Measurements from ENCODE around the gene ISOC1.

The ISOC1 gene

GRCh38 chr5:129065721-129066120 lies 28.8 kb upstream of the ISOC1 start:
- H3K4me3 ChIP-seq (ENCODE audit: low read depth in 1 of 5, low read length in 5 of 5) = no peak overlapping the region
- no peaks in the 10 kb centered on the region for H3K36me3 ChIP-seq (ENCODE audit: control insufficient read depth in 5 of 5, insufficient read depth in 5 of 5, low read length in 5 of 5)
- H3K9ac ChIP-seq (ENCODE audit: low read length in 5 of 5) = no peak overlapping the region
- H3K9me3 ChIP-seq (ENCODE audit: control insufficient read depth in 5 of 5, low read length in 5 of 5) = no peaks in the 10 kb centered on the region
- H3K27ac ChIP-seq (ENCODE audit: low read depth, low read length) = no peak overlapping the region
- peaks cover 0 to 14% (median 7%) of the 10 kb centered on the region in 5 donors for H3K4me1 ChIP-seq (ENCODE audit: control insufficient read depth in 5 of 5, insufficient read depth in 5 of 5, low read length in 5 of 5)
- H3K27me3 ChIP-seq (ENCODE audit: control insufficient read depth in 5 of 5, insufficient read depth in 4 of 5, low read length in 5 of 5) = no peaks in the 10 kb centered on the region

- H3K36me3 ChIP-seq (ENCODE audit: control insufficient read depth in 5 of 5, insufficient read depth in 5 of 5, low read length in 5 of 5) = no peaks in the 10 kb centered on the region
- no peak overlapping the region for H3K27ac ChIP-seq (ENCODE audit: low read depth, low read length)
- H3K4me3 ChIP-seq (ENCODE audit: low read depth in 1 of 5, low read length in 5 of 5) = no peak overlapping the region
- H3K27me3 ChIP-seq (ENCODE audit: control insufficient read depth in 5 of 5, insufficient read depth in 4 of 5, low read length in 5 of 5) = no peaks in the 10 kb centered on the region
- peaks cover 0 to 14% (median 7%) of the 10 kb centered on the region in 5 donors for H3K4me1 ChIP-seq (ENCODE audit: control insufficient read depth in 5 of 5, insufficient read depth in 5 of 5, low read length in 5 of 5)
- no peaks in the 10 kb centered on the region for H3K9me3 ChIP-seq (ENCODE audit: control insufficient read depth in 5 of 5, low read length in 5 of 5)
- H3K9ac ChIP-seq (ENCODE audit: low read length in 5 of 5) = no peak overlapping the region
Observed at GRCh38 chr5:129067745-129068144, 26.8 kb upstream of the ISOC1 start.

- H3K27me3 ChIP-seq (ENCODE audit: control insufficient read depth in 5 of 5, insufficient read depth in 4 of 5, low read length in 5 of 5) = no peaks in the 10 kb centered on the region
- peaks cover 0 to 5% (median 0%) of the 10 kb centered on the region in 5 donors for H3K4me1 ChIP-seq (ENCODE audit: control insufficient read depth in 5 of 5, insufficient read depth in 5 of 5, low read length in 5 of 5)
- H3K36me3 ChIP-seq (ENCODE audit: control insufficient read depth in 5 of 5, insufficient read depth in 5 of 5, low read length in 5 of 5) = no peaks in the 10 kb centered on the region
- H3K27ac ChIP-seq (ENCODE audit: low read depth, low read length) = no peak overlapping the region
- no peak overlapping the region for H3K4me3 ChIP-seq (ENCODE audit: low read depth in 1 of 5, low read length in 5 of 5)
- H3K9me3 ChIP-seq (ENCODE audit: control insufficient read depth in 5 of 5, low read length in 5 of 5) = no peaks in the 10 kb centered on the region
- H3K9ac ChIP-seq (ENCODE audit: low read length in 5 of 5) = no peak overlapping the region
Observed at GRCh38 chr5:129069292-129069691, 25.3 kb upstream of the ISOC1 start.

GRCh38 chr5:129073111-129073510 lies 21.4 kb upstream of the ISOC1 start:
- H3K27me3 ChIP-seq (ENCODE audit: control insufficient read depth in 5 of 5, insufficient read depth in 4 of 5, low read length in 5 of 5) = no peaks in the 10 kb centered on the region

GRCh38 chr5:129074903-129075302 lies 19.6 kb upstream of the ISOC1 start:
- Histone ChIP-seq H3K27me3 (ENCODE audit: control insufficient read depth in 5 of 5, insufficient read depth in 4 of 5, low read length in 5 of 5) (no peaks in the 10 kb centered on the region), H3K4me3 (ENCODE audit: low read depth in 1 of 5, low read length in 5 of 5) (no peak overlapping the region), H3K36me3 (ENCODE audit: control insufficient read depth in 5 of 5, insufficient read depth in 5 of 5, low read length in 5 of 5) (no peaks in the 10 kb centered on the region), H3K9ac (ENCODE audit: low read length in 5 of 5) (no peak overlapping the region), H3K4me1 (ENCODE audit: control insufficient read depth in 5 of 5, insufficient read depth in 5 of 5, low read length in 5 of 5) (peaks cover 0 to 20% (median 5%) of the 10 kb centered on the region in 5 donors), H3K9me3 (ENCODE audit: control insufficient read depth in 5 of 5, low read length in 5 of 5) (no peaks in the 10 kb centered on the region), H3K27ac (ENCODE audit: low read depth, low read length) (no peak overlapping the region)

More at GRCh38 chr5:129073111-129073510, 21.4 kb upstream of the ISOC1 start:
- H3K36me3 ChIP-seq (ENCODE audit: control insufficient read depth in 5 of 5, insufficient read depth in 5 of 5, low read length in 5 of 5) = no peaks in the 10 kb centered on the region
- H3K9ac ChIP-seq (ENCODE audit: low read length in 5 of 5) = no peak overlapping the region
- H3K4me1 ChIP-seq (ENCODE audit: control insufficient read depth in 5 of 5, insufficient read depth in 5 of 5, low read length in 5 of 5) = peaks cover 0 to 5% (median 0%) of the 10 kb centered on the region in 5 donors
- H3K9me3 ChIP-seq (ENCODE audit: control insufficient read depth in 5 of 5, low read length in 5 of 5) = no peaks in the 10 kb centered on the region
- no peak overlapping the region for H3K27ac ChIP-seq (ENCODE audit: low read depth, low read length)
- H3K4me3 ChIP-seq (ENCODE audit: low read depth in 1 of 5, low read length in 5 of 5) = no peak overlapping the region

- Histone ChIP-seq H3K27ac (ENCODE audit: low read depth, low read length) (no peak overlapping the region), H3K4me1 (ENCODE audit: control insufficient read depth in 5 of 5, insufficient read depth in 5 of 5, low read length in 5 of 5) (peaks cover 0 to 20% (median 5%) of the 10 kb centered on the region in 5 donors), H3K9me3 (ENCODE audit: control insufficient read depth in 5 of 5, low read length in 5 of 5) (no peaks in the 10 kb centered on the region)
Observed at GRCh38 chr5:129077433-129078075, 17.0 kb upstream of the ISOC1 start.

GRCh38 chr5:129078247-129078646 lies 16.3 kb upstream of the ISOC1 start:
- no peak overlapping the region for H3K4me3 ChIP-seq (ENCODE audit: low read depth in 1 of 5, low read length in 5 of 5)
- H3K9ac ChIP-seq (ENCODE audit: low read length in 5 of 5) = no peak overlapping the region
- no peaks in the 10 kb centered on the region for H3K9me3 ChIP-seq (ENCODE audit: control insufficient read depth in 5 of 5, low read length in 5 of 5)
- H3K27me3 ChIP-seq (ENCODE audit: control insufficient read depth in 5 of 5, insufficient read depth in 4 of 5, low read length in 5 of 5) = no peaks in the 10 kb centered on the region
- H3K36me3 ChIP-seq (ENCODE audit: control insufficient read depth in 5 of 5, insufficient read depth in 5 of 5, low read length in 5 of 5) = no peaks in the 10 kb centered on the region
- peaks cover 0 to 18% (median 5%) of the 10 kb centered on the region in 5 donors for H3K4me1 ChIP-seq (ENCODE audit: control insufficient read depth in 5 of 5, insufficient read depth in 5 of 5, low read length in 5 of 5)
- no peak overlapping the region for H3K27ac ChIP-seq (ENCODE audit: low read depth, low read length)

More at GRCh38 chr5:129077433-129078075, 17.0 kb upstream of the ISOC1 start:
- H3K36me3 ChIP-seq (ENCODE audit: control insufficient read depth in 5 of 5, insufficient read depth in 5 of 5, low read length in 5 of 5) = no peaks in the 10 kb centered on the region
- no peak overlapping the region for H3K9ac ChIP-seq (ENCODE audit: low read length in 5 of 5)
- no peaks in the 10 kb centered on the region for H3K27me3 ChIP-seq (ENCODE audit: control insufficient read depth in 5 of 5, insufficient read depth in 4 of 5, low read length in 5 of 5)
- no peak overlapping the region for H3K4me3 ChIP-seq (ENCODE audit: low read depth in 1 of 5, low read length in 5 of 5)

GRCh38 chr5:129078660-129079059 lies 15.9 kb upstream of the ISOC1 start:
- Histone ChIP-seq H3K36me3 (ENCODE audit: control insufficient read depth in 5 of 5, insufficient read depth in 5 of 5, low read length in 5 of 5) (no peaks in the 10 kb centered on the region), H3K27me3 (ENCODE audit: control insufficient read depth in 5 of 5, insufficient read depth in 4 of 5, low read length in 5 of 5) (no peaks in the 10 kb centered on the region)

GRCh38 chr5:129079496-129079895 lies 15.1 kb upstream of the ISOC1 start:
- H3K9me3 ChIP-seq (ENCODE audit: control insufficient read depth in 5 of 5, low read length in 5 of 5) = no peaks in the 10 kb centered on the region

More at GRCh38 chr5:129078660-129079059, 15.9 kb upstream of the ISOC1 start:
- Histone ChIP-seq H3K9me3 (ENCODE audit: control insufficient read depth in 5 of 5, low read length in 5 of 5) (no peaks in the 10 kb centered on the region), H3K9ac (ENCODE audit: low read length in 5 of 5) (no peak overlapping the region), H3K4me3 (ENCODE audit: low read depth in 1 of 5, low read length in 5 of 5) (no peak overlapping the region), H3K4me1 (ENCODE audit: control insufficient read depth in 5 of 5, insufficient read depth in 5 of 5, low read length in 5 of 5) (peaks cover 0 to 18% (median 5%) of the 10 kb centered on the region in 5 donors), H3K27ac (ENCODE audit: low read depth, low read length) (peak overlapping the region; percentile 52)

GRCh38 chr5:129080766-129081165 lies 13.8 kb upstream of the ISOC1 start:
- H3K9ac ChIP-seq (ENCODE audit: low read length in 5 of 5) = no peak overlapping the region
- no peak overlapping the region for H3K27ac ChIP-seq (ENCODE audit: low read depth, low read length)
- H3K4me1 ChIP-seq (ENCODE audit: control insufficient read depth in 5 of 5, insufficient read depth in 5 of 5, low read length in 5 of 5) = peaks cover 0 to 18% (median 5%) of the 10 kb centered on the region in 5 donors
- no peaks in the 10 kb centered on the region for H3K27me3 ChIP-seq (ENCODE audit: control insufficient read depth in 5 of 5, insufficient read depth in 4 of 5, low read length in 5 of 5)
- no peaks in the 10 kb centered on the region for H3K36me3 ChIP-seq (ENCODE audit: control insufficient read depth in 5 of 5, insufficient read depth in 5 of 5, low read length in 5 of 5)
- no peak overlapping the region for H3K4me3 ChIP-seq (ENCODE audit: low read depth in 1 of 5, low read length in 5 of 5)
- no peaks in the 10 kb centered on the region for H3K9me3 ChIP-seq (ENCODE audit: control insufficient read depth in 5 of 5, low read length in 5 of 5)

More at GRCh38 chr5:129079496-129079895, 15.1 kb upstream of the ISOC1 start:
- Histone ChIP-seq H3K9ac (ENCODE audit: low read length in 5 of 5) (no peak overlapping the region), H3K4me1 (ENCODE audit: control insufficient read depth in 5 of 5, insufficient read depth in 5 of 5, low read length in 5 of 5) (peaks cover 0 to 18% (median 5%) of the 10 kb centered on the region in 5 donors), H3K4me3 (ENCODE audit: low read depth in 1 of 5, low read length in 5 of 5) (no peak overlapping the region), H3K27ac (ENCODE audit: low read depth, low read length) (peak overlapping the region; percentile 52), H3K36me3 (ENCODE audit: control insufficient read depth in 5 of 5, insufficient read depth in 5 of 5, low read length in 5 of 5) (no peaks in the 10 kb centered on the region), H3K27me3 (ENCODE audit: control insufficient read depth in 5 of 5, insufficient read depth in 4 of 5, low read length in 5 of 5) (no peaks in the 10 kb centered on the region)

Measured in subcutaneous abdominal adipose tissue (tissue), 5 donors.